Endothelial cell (in vitro differentiated cells): Measurements from ENCODE around the gene DACT2. TPM values are rescaled to one million over a fixed set of nuclear protein-coding genes. Genes with fewer than 3 reads are reported as not detected.

Source experiments
- DNase-seq: peaks from one replicate; pipeline ENCODE4 v3.0.0; 2021; ENCODE audit warnings: low spot score
- H3K27ac Mint-ChIP-seq: one replicate; pipeline ENCODE4 v1.8.0; 2021; ENCODE audit warnings: mixed read lengths, inconsistent platforms; ENCODE audit not compliant: unreplicated experiment
- H3K27me3 Mint-ChIP-seq: one replicate; pipeline ENCODE4 v1.8.0; 2021; ENCODE audit warnings: mild to moderate bottlenecking, moderate library complexity, mixed read lengths, inconsistent platforms; ENCODE audit not compliant: unreplicated experiment
- H3K36me3 Mint-ChIP-seq: one replicate; pipeline ENCODE4 v1.8.0; 2021; ENCODE audit warnings: mild to moderate bottlenecking, low read depth, mixed read lengths, inconsistent platforms; ENCODE audit not compliant: unreplicated experiment
- H3K4me1 Mint-ChIP-seq: one replicate; pipeline ENCODE4 v1.8.0; 2021; ENCODE audit warnings: mild to moderate bottlenecking, mixed read lengths, inconsistent platforms; ENCODE audit not compliant: unreplicated experiment
- H3K4me3 Mint-ChIP-seq: one replicate; pipeline ENCODE4 v1.8.0; 2021; ENCODE audit warnings: mild to moderate bottlenecking, mixed read lengths, inconsistent platforms; ENCODE audit not compliant: unreplicated experiment
- H3K9me3 Mint-ChIP-seq: one replicate; pipeline ENCODE4 v1.8.0; 2021; ENCODE audit warnings: mixed read lengths, inconsistent platforms; ENCODE audit not compliant: unreplicated experiment
- total RNA-seq: library from RNA; stranded (reverse); fragmentation: NEBNext Ultra II Directional; extraction: Animal tissue kit (Norgen Biotek cat#: 25700); gene quantifications from one replicate; pipeline ENCODE4 v1.2.1, GENCODE V29; 2021; ENCODE audit not compliant: unreplicated experiment
- TF ChIP-seq, protein P1 (sequence below): fragments of 200-600 bp; sonication (generic); IDR thresholded peaks from one replicate; pipeline ENCODE4 v1.5.0; 2021; ENCODE audit warnings: antibody characterized with exemption; ENCODE audit not compliant: unreplicated experiment

Gene DACT2
- total RNA-seq, 1 donor from 2014 or later: 0.23 TPM

DNA sequence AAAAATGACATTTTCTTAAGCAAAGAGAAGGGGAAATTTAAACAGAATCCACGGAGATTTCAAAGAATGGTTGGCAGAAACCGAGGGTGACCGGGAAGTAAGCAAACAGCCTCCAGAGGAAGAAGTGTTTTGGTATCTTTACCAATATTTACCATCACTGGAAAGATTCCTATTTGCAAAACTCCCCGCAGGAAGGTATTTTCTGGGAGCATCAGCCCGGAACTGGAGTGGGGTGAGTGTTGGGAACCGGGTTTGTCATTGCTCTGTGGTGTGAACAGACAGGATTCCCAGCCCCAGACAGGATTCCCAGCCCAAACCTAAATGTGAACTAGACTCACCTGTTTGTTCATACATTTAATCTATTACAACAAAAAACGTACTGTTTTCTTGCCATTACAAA is 19.2 kb upstream of the DACT2 start:
- H3K27ac Mint-ChIP-seq: no peak overlapping the region
- H3K4me3 Mint-ChIP-seq: no peak overlapping the region
- H3K27me3 Mint-ChIP-seq: no peaks in the 10 kb centered on the region
- no peaks in the 10 kb centered on the region for H3K36me3 Mint-ChIP-seq
- peaks cover 11% of the 10 kb centered on the region for H3K4me1 Mint-ChIP-seq
- no peaks in the 10 kb centered on the region for H3K9me3 Mint-ChIP-seq
- TF ChIP-seq, protein P1, sequence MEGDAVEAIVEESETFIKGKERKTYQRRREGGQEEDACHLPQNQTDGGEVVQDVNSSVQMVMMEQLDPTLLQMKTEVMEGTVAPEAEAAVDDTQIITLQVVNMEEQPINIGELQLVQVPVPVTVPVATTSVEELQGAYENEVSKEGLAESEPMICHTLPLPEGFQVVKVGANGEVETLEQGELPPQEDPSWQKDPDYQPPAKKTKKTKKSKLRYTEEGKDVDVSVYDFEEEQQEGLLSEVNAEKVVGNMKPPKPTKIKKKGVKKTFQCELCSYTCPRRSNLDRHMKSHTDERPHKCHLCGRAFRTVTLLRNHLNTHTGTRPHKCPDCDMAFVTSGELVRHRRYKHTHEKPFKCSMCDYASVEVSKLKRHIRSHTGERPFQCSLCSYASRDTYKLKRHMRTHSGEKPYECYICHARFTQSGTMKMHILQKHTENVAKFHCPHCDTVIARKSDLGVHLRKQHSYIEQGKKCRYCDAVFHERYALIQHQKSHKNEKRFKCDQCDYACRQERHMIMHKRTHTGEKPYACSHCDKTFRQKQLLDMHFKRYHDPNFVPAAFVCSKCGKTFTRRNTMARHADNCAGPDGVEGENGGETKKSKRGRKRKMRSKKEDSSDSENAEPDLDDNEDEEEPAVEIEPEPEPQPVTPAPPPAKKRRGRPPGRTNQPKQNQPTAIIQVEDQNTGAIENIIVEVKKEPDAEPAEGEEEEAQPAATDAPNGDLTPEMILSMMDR: no peak
- no peak for DNase-seq

DNA sequence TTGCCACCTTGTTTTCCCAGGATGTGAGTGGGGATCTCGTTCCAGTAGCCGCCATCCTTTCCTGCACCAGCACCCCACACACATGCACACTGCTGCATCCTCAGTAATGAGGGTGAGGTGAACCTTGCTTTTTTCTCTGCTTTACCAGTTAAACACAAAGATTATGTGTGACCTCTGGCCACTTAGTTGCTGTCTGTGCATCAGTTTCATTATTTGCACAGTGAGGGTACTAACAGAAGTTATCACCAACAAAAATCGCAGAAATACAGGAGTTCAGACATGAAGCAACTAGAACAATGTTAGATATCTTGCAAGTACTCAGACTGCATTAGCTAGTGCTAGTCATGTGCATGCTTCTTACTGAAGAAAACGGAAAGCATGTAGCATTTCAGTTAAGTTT is 17.4 kb upstream of the DACT2 start:
- TF ChIP-seq, protein P1: no peak
- DNase-seq: no peak
- H3K27ac Mint-ChIP-seq: no peak overlapping the region
- no peak overlapping the region for H3K4me3 Mint-ChIP-seq
- H3K4me1 Mint-ChIP-seq: peaks cover 10% of the 10 kb centered on the region
- no peaks in the 10 kb centered on the region for H3K27me3 Mint-ChIP-seq
- H3K9me3 Mint-ChIP-seq: no peaks in the 10 kb centered on the region
- no peaks in the 10 kb centered on the region for H3K36me3 Mint-ChIP-seq

GRCh38 chr6:168333989-168334388 is 14.4 kb upstream of the DACT2 start:
- no peaks in the 10 kb centered on the region for H3K27me3 Mint-ChIP-seq
- no peak overlapping the region for H3K27ac Mint-ChIP-seq
- H3K9me3 Mint-ChIP-seq: no peaks in the 10 kb centered on the region
- DNase-seq: no peak
- H3K4me3 Mint-ChIP-seq: no peak overlapping the region
- TF ChIP-seq, protein P1: no peak
- H3K36me3 Mint-ChIP-seq: no peaks in the 10 kb centered on the region
- H3K4me1 Mint-ChIP-seq: peaks cover under 1% of the 10 kb centered on the region

DNA sequence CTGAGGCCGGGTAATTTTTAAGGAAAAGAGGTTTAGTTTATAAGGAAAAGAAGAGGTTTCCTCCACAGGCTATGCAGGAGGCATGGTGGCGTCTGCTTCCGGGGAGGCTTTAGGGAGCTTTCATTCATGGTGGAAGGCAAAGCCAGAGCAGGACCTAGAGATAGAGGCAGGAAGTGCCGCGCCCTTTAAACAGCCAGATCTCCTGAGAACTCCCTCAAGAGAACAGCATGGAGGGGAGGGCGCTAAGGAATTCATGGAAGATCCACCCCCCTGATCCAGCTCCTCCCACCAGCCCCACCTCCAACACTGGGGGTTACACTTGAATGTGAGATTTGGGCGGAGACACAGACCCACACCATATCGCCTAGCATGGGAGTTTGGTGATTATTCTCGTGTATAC is 13.9 kb upstream of the DACT2 start:
- TF ChIP-seq, protein P1: no peak
- Mint-ChIP-seq H3K27me3 (no peaks in the 10 kb centered on the region), H3K27ac (peak overlapping the region; percentile 48), H3K4me3 (no peak overlapping the region), H3K4me1 (no peaks in the 10 kb centered on the region), H3K9me3 (no peaks in the 10 kb centered on the region), H3K36me3 (no peaks in the 10 kb centered on the region)
- no peak for DNase-seq

GRCh38 chr6:168333039-168333438 is 13.5 kb upstream of the DACT2 start:
- peak overlapping the region; percentile 48 for H3K27ac Mint-ChIP-seq
- no peaks in the 10 kb centered on the region for H3K27me3 Mint-ChIP-seq
- no peak overlapping the region for H3K4me3 Mint-ChIP-seq
- no peaks in the 10 kb centered on the region for H3K9me3 Mint-ChIP-seq
- TF ChIP-seq, protein P1: peak; percentile 60
- peak; percentile 44 for DNase-seq
- H3K36me3 Mint-ChIP-seq: no peaks in the 10 kb centered on the region
- H3K4me1 Mint-ChIP-seq: no peaks in the 10 kb centered on the region
